Brain microvascular endothelial cell (primary cell): Measurements from ENCODE around the gene JCAD.
A peak's percentile ranks its signal among the peaks of the same experiment; 100 is the strongest.

Experiments used
- DNase-seq: peaks from one replicate; pipeline ENCODE4 v3.0.0-alpha.2; 2020
- H3K27ac ChIP-seq: fragments of 250-450 bp; sonication (Bioruptor Pico); 2 replicates; pipeline ENCODE4 v1.5.1; 2020; ENCODE audit warnings: mild to moderate bottlenecking, moderate library complexity
- H3K27me3 ChIP-seq: fragments of 250-450 bp; sonication (Bioruptor Pico); replicated peaks from 2 replicates; pipeline ENCODE4 v1.5.1; 2020; ENCODE audit warnings: mild to moderate bottlenecking
- H3K36me3 ChIP-seq: fragments of 250-450 bp; sonication (Bioruptor Pico); replicated peaks from 2 replicates; pipeline ENCODE4 v1.5.1; 2020; ENCODE audit warnings: mild to moderate bottlenecking
- H3K4me3 ChIP-seq: 2 replicates; pipeline ENCODE4 v1.5.1; 2011; ENCODE audit warnings: low read depth, mild to moderate bottlenecking, control low read depth, low read length, moderate library complexity
- in situ Hi-C: cut with HindIII; loops from 2 replicates; pipeline ENCODE4 v1.10.0; 2017; ENCODE audit warnings: low sequenced_read_pairs, low pct_ligation_motif_present
- TF ChIP-seq, protein P1 (sequence below): IDR thresholded peaks from 2 replicates; pipeline ENCODE4 v1.5.1; 2011; ENCODE audit warnings: low read depth, mild to moderate bottlenecking, moderate library complexity, low read length, control low read depth, inconsistent platforms; ENCODE audit errors: missing control alignments

The JCAD gene

GRCh38 chr10:30092151-30092790, 32.9 kb upstream of the JCAD start:
- no peaks in the 10 kb centered on the region for H3K27me3 ChIP-seq
- DNase-seq, result peak; percentile 21
- TF ChIP-seq, protein P1, sequence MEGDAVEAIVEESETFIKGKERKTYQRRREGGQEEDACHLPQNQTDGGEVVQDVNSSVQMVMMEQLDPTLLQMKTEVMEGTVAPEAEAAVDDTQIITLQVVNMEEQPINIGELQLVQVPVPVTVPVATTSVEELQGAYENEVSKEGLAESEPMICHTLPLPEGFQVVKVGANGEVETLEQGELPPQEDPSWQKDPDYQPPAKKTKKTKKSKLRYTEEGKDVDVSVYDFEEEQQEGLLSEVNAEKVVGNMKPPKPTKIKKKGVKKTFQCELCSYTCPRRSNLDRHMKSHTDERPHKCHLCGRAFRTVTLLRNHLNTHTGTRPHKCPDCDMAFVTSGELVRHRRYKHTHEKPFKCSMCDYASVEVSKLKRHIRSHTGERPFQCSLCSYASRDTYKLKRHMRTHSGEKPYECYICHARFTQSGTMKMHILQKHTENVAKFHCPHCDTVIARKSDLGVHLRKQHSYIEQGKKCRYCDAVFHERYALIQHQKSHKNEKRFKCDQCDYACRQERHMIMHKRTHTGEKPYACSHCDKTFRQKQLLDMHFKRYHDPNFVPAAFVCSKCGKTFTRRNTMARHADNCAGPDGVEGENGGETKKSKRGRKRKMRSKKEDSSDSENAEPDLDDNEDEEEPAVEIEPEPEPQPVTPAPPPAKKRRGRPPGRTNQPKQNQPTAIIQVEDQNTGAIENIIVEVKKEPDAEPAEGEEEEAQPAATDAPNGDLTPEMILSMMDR, result peak; percentile 3
- in situ Hi-C loops, result no loop called here
- no peak overlapping the region for H3K27ac ChIP-seq
- H3K4me3 ChIP-seq, result no peak overlapping the region
- no peaks in the 10 kb centered on the region for H3K36me3 ChIP-seq

DNA sequence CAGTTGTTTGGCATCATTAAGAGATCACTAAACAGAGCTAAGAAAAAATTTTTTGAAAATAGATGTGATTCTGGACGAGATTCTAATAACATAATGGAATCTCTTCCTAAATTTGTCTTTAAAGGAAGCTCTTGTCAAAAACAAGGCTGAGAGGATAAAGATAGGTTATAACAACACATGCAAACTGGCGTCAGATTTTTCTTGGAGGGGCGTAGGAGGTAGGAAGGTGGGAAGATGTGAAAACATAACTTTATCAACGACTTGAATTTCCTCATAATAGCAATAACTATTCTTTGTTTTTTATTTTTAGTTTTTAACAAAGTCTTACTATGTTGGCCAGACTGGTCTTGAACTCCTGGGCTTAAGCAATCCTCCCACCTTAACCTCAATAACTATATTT, 31.8 kb upstream of the JCAD start:
- no peak overlapping the region for H3K27ac ChIP-seq
- no peaks in the 10 kb centered on the region for H3K27me3 ChIP-seq
- TF ChIP-seq, protein P1, result no peak
- no peaks in the 10 kb centered on the region for H3K36me3 ChIP-seq
- no peak for DNase-seq
- in situ Hi-C loops, result no loop called here
- H3K4me3 ChIP-seq, result no peak overlapping the region

- DNase-seq, result no peak
- in situ Hi-C loops, result no loop called here
Observed at GRCh38 chr10:30088178-30088577, 28.8 kb upstream of the JCAD start.

DNA sequence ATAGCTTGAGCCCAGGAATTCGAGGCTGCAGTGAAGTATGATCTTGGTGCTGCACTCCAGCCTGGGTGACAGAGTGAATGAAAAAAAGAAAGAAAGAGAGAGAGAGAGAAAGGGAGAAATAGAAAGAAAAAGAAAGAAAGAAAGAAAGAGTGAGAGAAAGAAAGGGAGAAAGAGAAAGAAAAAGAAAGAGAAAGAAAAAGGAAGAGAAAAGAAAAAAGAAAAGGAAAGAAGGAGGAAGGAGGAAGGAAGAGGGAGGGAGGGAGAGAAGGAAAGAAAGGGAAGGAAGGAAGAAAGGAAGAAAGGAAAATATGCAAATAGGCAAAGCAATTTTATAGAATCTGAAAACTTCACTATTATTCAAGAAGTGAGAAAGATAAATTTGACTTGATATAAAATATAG, 24.5 kb upstream of the JCAD start:
- in situ Hi-C loops, result no loop called here
- Histone ChIP-seq H3K27me3 (no peaks in the 10 kb centered on the region), H3K36me3 (no peaks in the 10 kb centered on the region), H3K27ac (no peak overlapping the region), H3K4me3 (no peak overlapping the region)
- DNase-seq, result no peak
- TF ChIP-seq, protein P1, result no peak

More at GRCh38 chr10:30088178-30088577, 28.8 kb upstream of the JCAD start:
- TF ChIP-seq, protein P1, result no peak
- Histone ChIP-seq H3K27me3 (no peaks in the 10 kb centered on the region), H3K36me3 (no peaks in the 10 kb centered on the region), H3K27ac (no peak overlapping the region), H3K4me3 (no peak overlapping the region)

DNA sequence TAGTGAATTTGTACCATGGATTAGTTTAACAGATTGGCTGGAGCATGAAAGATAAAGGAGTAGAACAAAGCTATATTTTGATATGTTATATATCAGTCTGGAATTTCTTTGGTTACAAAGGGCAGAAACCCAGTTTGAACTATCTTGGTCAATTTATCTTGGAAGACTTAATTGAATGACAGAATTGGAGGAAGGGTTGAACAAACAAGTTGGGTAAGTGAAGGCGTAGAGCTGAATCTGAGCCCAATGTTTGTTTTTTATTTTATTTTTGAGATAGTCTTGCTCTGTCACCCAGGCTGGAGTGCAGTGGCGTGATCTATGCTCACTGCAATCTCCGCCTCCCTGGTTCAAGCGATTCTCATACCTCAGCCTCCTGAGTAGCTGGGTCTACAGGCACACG, 21.8 kb upstream of the JCAD start:
- no peak overlapping the region for H3K27ac ChIP-seq
- no peak for DNase-seq
- no peaks in the 10 kb centered on the region for H3K27me3 ChIP-seq
- H3K36me3 ChIP-seq, result no peaks in the 10 kb centered on the region
- TF ChIP-seq, protein P1, result no peak
- no peak overlapping the region for H3K4me3 ChIP-seq
- in situ Hi-C loops, result no loop called here

- Histone ChIP-seq H3K36me3 (no peaks in the 10 kb centered on the region), H3K27me3 (no peaks in the 10 kb centered on the region), H3K27ac (no peak overlapping the region), H3K4me3 (no peak overlapping the region)
- TF ChIP-seq, protein P1, result no peak
- in situ Hi-C loops, result no loop called here
- no peak for DNase-seq
Observed at GRCh38 chr10:30080161-30080560, 20.8 kb upstream of the JCAD start.
